Osteocyte (in vitro differentiated cells): Measurements from ENCODE around the gene TTC5. TPM values are rescaled to one million over a fixed set of nuclear protein-coding genes. Genes with fewer than 3 reads are reported as not detected.
"Not testable (repeated sequence)": the region's sequence is repeated elsewhere in the genome, so short reads cannot be mapped to it uniquely, and the experiment has no call there.

Experiments used
- DNase-seq: peaks from one replicate; pipeline ENCODE4 v3.0.0; 2021; ENCODE audit warnings: mixed read lengths; ENCODE audit not compliant: unreplicated experiment; ENCODE audit errors: extremely low spot score
- H3K27ac Mint-ChIP-seq: one replicate; pipeline ENCODE4 v1.8.0; 2021; ENCODE audit warnings: mild to moderate bottlenecking, mixed read lengths; ENCODE audit not compliant: unreplicated experiment
- H3K27me3 Mint-ChIP-seq: one replicate; pipeline ENCODE4 v1.8.0; 2021; ENCODE audit warnings: mixed read lengths; ENCODE audit not compliant: unreplicated experiment
- H3K36me3 Mint-ChIP-seq: one replicate; pipeline ENCODE4 v1.8.0; 2021; ENCODE audit warnings: mixed read lengths; ENCODE audit not compliant: unreplicated experiment
- H3K4me1 Mint-ChIP-seq: one replicate; pipeline ENCODE4 v1.8.0; 2021; ENCODE audit warnings: mixed read lengths; ENCODE audit not compliant: unreplicated experiment
- H3K4me3 Mint-ChIP-seq: one replicate; pipeline ENCODE4 v1.8.0; 2021; ENCODE audit warnings: mild to moderate bottlenecking, moderate library complexity, mixed read lengths; ENCODE audit not compliant: unreplicated experiment
- H3K9me3 Mint-ChIP-seq: one replicate; pipeline ENCODE4 v1.8.0; 2021; ENCODE audit warnings: mixed read lengths; ENCODE audit not compliant: unreplicated experiment
- total RNA-seq: library from RNA; stranded (reverse); gene quantifications from 2 replicates; pipeline ENCODE4 v1.2.1, GENCODE V29; 2021
- TF ChIP-seq, protein P1 (sequence below): fragments of 200-600 bp; sonication (generic); IDR thresholded peaks from 2 replicates; pipeline ENCODE4 v1.5.0; 2021; ENCODE audit warnings: antibody characterized with exemption, mild to moderate bottlenecking, moderate library complexity

The TTC5 gene
- total RNA-seq, 1 donor from 2014 or later, result 24.5 TPM

- no peak for DNase-seq
- no peaks in the 10 kb centered on the region for H3K27me3 Mint-ChIP-seq
- peak overlapping the region; percentile 86 for H3K4me3 Mint-ChIP-seq
- TF ChIP-seq, protein P1, sequence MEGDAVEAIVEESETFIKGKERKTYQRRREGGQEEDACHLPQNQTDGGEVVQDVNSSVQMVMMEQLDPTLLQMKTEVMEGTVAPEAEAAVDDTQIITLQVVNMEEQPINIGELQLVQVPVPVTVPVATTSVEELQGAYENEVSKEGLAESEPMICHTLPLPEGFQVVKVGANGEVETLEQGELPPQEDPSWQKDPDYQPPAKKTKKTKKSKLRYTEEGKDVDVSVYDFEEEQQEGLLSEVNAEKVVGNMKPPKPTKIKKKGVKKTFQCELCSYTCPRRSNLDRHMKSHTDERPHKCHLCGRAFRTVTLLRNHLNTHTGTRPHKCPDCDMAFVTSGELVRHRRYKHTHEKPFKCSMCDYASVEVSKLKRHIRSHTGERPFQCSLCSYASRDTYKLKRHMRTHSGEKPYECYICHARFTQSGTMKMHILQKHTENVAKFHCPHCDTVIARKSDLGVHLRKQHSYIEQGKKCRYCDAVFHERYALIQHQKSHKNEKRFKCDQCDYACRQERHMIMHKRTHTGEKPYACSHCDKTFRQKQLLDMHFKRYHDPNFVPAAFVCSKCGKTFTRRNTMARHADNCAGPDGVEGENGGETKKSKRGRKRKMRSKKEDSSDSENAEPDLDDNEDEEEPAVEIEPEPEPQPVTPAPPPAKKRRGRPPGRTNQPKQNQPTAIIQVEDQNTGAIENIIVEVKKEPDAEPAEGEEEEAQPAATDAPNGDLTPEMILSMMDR, result no peak
- peaks cover 6% of the 10 kb centered on the region for H3K36me3 Mint-ChIP-seq
- no peaks in the 10 kb centered on the region for H3K9me3 Mint-ChIP-seq
- peaks cover 30% of the 10 kb centered on the region for H3K4me1 Mint-ChIP-seq
- H3K27ac Mint-ChIP-seq, result peak overlapping the region; percentile 88
Observed at GRCh38 chr14:20306079-20306423, 300 bp upstream of the TTC5 start.

DNA sequence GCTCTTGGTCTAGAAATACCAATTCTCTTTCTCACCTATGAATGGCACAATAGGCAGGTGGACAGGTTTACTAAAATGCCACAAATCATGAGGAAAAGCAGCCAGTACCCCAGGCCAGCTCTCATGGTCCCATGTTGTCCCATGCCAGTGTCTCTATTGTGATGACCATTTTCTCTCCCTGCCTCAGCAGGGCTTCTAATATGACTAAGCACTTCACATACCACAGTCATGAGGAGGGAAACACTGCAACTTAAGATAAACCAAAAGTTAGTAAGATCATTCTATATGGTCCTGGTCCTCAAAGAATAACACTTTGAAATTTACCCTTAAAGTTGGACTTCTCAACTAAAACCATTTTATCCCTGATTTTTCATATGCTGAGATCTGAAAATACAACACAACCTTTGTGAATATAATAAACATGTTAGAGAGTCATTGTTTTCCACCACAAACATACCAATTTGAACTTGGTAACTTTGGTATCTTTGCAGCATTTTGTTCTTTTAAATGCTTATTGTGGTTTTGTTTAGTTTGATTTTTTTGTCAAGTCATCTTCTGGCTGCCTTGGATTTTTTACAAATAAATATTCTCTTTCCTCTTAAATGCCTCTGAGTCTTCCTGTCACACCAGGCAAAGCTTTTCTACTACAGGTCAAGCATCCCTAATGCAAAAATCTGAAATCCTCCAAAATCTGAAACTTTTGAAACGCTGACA lies 3.6 kb downstream of the TTC5 start:
- no peaks in the 10 kb centered on the region for H3K9me3 Mint-ChIP-seq
- TF ChIP-seq, protein P1, result no peak
- H3K27ac Mint-ChIP-seq, result peak overlapping the region; percentile 50
- no peak overlapping the region for H3K4me3 Mint-ChIP-seq
- peaks cover 30% of the 10 kb centered on the region for H3K36me3 Mint-ChIP-seq
- H3K27me3 Mint-ChIP-seq, result no peaks in the 10 kb centered on the region
- peaks cover 30% of the 10 kb centered on the region for H3K4me1 Mint-ChIP-seq
- DNase-seq, result no peak

DNA sequence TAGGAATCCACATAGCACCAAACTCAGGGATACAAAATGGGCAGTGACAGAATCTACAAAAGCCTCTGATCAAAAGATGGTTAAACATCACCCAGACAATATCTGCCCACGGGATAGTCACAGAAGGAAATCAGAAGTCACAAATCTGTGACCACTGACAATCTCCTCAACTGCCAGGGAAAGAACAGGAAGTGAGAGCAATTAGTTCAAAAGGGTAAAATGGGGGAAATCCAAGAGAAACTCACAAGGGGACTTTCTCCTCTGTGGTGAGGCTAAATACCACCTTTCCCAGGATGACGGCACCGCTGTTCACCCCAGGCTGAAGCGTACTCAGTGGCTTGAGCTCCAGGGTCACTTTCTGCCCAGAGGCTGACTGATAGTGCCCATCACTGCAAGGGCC lies 10.7 kb downstream of the TTC5 start:
- no peak overlapping the region for H3K4me3 Mint-ChIP-seq
- peaks cover 50% of the 10 kb centered on the region for H3K36me3 Mint-ChIP-seq
- no peak for DNase-seq
- no peaks in the 10 kb centered on the region for H3K9me3 Mint-ChIP-seq
- H3K27ac Mint-ChIP-seq, result no peak overlapping the region
- TF ChIP-seq, protein P1, result no peak
- H3K4me1 Mint-ChIP-seq, result no peaks in the 10 kb centered on the region
- no peaks in the 10 kb centered on the region for H3K27me3 Mint-ChIP-seq

DNA sequence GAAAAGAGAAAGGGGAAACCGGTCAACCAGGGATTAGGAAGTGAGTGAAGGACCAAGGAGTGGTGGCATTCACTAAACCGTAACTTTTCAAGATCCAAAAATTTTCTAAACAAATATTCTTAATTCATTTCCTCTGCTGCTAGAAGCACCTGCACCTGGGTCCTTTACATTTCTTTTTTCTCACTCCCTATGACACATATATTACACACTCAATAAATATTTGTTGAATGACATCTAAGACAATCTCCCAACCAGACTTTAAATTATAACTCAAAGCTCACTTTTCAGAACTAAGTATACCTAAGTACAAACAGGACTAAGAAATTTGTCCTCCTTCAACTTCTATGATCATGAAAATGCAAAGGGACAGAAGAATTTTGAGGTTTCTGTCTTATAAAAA lies 11.1 kb downstream of the TTC5 start:
- Mint-ChIP-seq H3K27me3 (no peaks in the 10 kb centered on the region), H3K4me1 (no peaks in the 10 kb centered on the region), H3K9me3 (no peaks in the 10 kb centered on the region), H3K4me3 (no peak overlapping the region), H3K27ac (no peak overlapping the region), H3K36me3 (peaks cover 54% of the 10 kb centered on the region)
- DNase-seq, result no peak
- TF ChIP-seq, protein P1, result no peak

GRCh38 chr14:20281998-20282397 lies 23.8 kb downstream of the TTC5 start:
- Mint-ChIP-seq H3K9me3 (peaks cover 11% of the 10 kb centered on the region), H3K36me3 (peaks cover 65% of the 10 kb centered on the region)
- not testable (repeated sequence) for H3K27me3 Mint-ChIP-seq, DNase-seq, H3K4me1 Mint-ChIP-seq, H3K4me3 Mint-ChIP-seq, H3K27ac Mint-ChIP-seq

DNA sequence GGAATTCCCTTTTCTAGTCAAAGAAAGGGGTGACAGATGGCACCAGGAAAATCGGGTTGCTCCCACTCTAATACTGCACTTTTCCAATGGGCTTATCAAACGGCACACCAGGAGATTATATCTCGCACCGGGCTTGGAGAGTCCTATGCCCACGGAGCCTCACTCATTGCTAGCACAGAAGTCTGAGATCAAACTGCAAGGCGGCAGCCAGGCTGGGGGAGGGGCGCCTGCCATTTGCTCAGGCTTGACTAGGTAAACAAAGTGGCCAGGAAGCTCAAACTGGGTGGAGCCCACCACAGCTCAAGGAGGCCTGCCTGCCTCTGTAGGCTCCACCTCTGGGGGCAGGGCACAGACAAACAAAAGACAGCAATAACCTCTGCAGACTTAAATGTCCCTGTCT lies 25.5 kb downstream of the TTC5 start:
- DNase-seq, H3K4me3 Mint-ChIP-seq, H3K4me1 Mint-ChIP-seq, H3K27me3 Mint-ChIP-seq, H3K27ac Mint-ChIP-seq: not testable (repeated sequence)
- H3K9me3 Mint-ChIP-seq, result peaks cover 11% of the 10 kb centered on the region
- H3K36me3 Mint-ChIP-seq, result peaks cover 60% of the 10 kb centered on the region
